HG03439 (cell line): Measurements from ENCODE around the gene NDUFB2.
"Not testable (repeated sequence)": the region's sequence is repeated elsewhere in the genome, so short reads cannot be mapped to it uniquely, and the experiment has no call there.

ENCODE experiments used
- ATAC-seq: cut with Tn5 transposase; IDR thresholded peaks from one replicate; pipeline ENCODE4 v1.9.1; 2021; ENCODE audit warnings: mild to moderate bottlenecking, moderate library complexity; ENCODE audit not compliant: unreplicated experiment

NDUFB2 gene

DNA sequence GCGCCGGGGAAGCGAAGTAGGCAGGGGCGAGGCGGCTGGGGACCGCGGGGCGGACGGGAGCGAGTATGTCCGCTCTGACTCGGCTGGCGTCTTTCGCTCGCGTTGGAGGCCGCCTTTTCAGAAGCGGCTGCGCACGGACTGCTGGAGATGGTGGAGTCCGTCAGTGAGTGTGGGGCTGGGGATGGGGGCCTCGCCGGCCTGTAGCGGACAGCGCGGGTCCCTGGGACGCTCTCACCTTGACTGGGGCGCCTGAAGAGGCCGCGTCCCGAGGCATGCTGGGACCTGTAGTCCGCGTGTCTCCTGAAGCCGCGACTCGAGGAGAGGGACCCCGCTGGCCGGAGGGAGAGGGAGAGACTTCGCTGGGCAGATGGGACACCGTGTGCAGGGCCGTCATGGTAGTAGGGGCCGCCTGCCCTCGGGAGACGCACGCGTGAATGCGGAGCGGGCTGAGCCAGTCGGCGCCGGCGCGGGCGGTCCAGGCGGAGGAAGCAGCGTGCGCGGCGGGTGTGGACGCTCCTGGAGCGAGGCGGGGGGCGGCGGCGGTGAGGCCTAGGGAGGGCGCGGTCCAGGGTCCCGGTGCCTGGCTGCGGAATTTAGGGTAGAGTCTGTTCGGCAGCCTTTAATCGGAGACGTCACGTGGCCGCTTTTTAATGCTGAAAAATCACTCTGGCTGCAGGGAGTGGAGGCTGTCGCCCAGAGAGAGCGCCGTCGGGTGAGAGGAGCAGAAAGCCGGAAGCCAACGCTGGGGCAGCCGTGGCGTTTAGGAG is at the start of gene NDUFB2:
Gene NDUFB2 (plus strand): TSS at position 29 of the 767 bp plus-strand sequence. CDS start 37 bp downstream, at position 66.
- ATAC-seq: peak; percentile 89

DNA sequence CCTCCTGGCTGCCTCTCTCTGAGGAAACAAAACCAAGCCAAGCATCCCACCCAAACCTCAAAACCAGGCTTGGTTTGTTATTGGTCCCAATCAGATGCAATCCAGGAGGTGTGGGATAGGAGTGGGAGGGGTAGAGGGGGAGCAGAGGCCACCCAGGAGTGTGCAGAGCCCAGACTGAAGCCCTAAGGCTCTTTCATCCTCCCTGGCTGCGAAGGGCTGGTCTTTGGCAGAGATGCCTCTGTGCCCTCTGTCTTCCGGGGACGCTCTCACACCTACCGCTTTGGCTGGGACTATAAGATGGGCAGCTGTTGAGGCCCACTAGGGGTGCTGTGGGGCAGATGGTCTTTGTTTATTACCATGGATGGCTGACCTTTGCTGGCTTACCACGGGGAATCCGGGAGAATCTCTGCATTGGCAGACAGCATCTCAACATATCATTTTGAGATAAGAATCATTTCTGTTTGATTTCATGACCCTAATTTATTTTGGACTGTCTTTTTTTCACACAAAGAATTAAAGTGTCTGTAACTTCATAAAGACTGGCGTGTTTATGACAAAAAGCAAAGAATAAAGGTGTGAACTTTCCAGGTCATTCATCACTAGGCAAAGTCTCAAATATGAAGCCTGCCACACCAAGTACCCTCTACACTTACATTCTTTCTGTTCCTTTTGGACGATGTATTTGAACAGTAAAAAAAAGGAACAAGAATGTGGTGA is 49.4 kb upstream of the NDUFB2 start:
- peak; percentile 90 for ATAC-seq

DNA sequence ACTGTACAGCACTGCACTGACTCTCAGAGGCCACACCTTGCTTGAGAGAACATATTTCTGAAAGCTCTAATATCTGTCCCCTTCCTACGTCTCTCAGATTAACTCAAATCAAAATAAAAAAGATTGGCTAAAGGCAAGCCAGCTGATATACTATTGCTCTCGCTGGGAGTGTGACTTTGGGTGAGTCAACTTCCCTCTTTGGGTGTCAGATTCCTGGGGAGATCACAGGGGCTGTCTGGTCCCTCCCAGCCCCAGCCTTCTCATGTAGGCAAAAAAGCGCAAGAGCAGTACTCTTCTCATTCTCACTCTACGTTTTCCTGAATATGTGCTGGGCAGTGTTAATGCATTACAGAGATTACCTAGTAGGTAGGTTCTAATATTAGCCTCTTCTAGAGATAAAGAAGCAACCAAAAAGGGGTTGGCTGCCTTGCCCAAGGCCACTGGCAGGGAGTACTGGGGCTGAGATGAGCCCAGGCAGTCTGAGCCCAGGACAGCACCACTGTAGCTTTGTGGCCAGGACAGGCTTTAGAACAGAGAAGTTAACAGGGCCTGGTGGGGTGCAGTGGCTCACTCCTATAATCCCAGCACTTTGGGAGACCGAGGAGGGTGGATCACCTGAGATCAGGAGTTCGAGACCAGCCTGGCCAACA is 46.8 kb upstream of the NDUFB2 start:
- ATAC-seq: no peak

DNA sequence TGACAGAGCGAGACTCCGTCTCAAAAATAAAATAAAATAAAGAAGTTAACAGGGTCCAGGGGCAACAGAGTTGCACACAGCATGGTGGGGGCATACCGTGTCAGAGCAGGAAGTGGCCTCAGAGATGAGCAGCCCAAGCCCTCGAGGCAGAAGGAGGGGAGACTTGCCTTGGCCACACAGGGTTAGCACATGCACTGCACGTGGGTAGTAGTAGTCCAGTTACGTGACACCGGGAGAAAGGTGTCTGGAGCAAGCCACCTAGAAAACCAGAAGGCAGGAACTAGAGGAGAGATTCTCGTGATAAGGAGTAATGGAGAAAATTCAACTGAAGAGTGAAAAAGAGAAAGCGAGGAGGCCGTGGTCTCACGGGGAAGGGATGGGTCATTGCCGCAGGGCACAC is 46.1 kb upstream of the NDUFB2 start:
- ATAC-seq: no peak

DNA sequence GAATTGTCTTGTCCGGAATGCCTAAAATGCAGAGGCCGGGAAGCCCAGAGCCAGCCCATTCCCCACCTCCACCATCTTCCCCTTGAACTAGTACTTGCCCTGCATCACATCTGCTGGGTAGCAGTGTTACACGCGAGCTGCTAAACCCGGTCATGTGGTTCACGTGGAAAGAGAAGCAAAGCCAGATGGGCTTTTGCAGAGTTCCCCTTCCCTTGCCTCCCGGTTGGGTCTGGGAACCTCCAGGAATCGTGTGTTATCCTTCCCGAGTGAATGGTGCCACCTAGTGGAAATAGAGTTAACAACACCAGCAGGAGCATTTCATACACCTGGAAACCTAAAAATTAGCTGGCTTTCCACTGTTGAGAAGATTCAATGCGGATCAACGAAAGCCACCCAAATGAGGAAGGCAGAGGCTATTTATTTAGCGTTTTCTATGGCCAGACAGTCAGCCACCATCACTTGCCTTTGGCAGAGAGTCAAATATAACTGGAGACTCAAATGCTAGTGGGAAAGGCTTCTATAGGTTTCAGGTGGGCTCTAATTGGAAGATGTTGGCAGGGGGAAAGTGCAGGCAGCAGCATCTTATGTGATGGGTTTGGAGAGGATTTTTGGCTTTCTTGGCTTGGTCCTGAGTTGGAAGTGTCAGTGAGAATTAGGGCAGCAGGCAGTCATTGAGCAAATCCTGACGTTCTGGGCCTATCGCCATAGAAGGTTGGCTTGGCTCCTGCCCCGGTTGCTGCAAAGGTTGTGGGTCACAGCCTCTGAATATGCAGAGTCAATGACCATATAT is 43.0 kb upstream of the NDUFB2 start:
- no peak for ATAC-seq

DNA sequence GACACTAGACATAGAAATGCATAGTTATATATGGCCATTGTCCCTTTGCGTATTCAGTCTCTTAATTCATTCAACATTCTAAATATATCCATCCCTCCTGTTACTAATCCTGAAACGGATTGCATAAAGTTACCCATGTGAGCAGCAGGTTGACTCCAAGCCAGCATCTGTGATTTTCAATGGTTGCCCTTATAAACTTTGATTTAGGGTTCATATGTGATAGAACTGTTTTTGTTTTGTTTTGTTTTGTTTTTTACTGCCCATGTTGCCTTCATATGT is 42.5 kb upstream of the NDUFB2 start:
- no peak for ATAC-seq

DNA sequence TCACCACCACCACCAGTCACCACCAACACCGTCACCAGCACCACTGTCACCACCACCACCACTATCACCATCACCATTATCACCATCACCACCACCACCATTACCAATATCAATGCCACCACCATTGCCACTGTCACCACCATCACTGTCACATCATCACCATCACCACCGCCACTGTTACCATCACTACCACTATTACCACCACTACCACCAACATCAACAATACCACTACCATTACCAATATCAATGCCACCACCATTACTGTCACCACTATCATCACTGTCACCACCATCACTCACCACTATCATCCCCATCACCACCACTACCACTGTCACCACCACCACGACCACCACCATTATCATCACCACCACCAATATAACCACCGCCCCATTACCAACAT is 41.8 kb upstream of the NDUFB2 start:
- no peak for ATAC-seq

DNA sequence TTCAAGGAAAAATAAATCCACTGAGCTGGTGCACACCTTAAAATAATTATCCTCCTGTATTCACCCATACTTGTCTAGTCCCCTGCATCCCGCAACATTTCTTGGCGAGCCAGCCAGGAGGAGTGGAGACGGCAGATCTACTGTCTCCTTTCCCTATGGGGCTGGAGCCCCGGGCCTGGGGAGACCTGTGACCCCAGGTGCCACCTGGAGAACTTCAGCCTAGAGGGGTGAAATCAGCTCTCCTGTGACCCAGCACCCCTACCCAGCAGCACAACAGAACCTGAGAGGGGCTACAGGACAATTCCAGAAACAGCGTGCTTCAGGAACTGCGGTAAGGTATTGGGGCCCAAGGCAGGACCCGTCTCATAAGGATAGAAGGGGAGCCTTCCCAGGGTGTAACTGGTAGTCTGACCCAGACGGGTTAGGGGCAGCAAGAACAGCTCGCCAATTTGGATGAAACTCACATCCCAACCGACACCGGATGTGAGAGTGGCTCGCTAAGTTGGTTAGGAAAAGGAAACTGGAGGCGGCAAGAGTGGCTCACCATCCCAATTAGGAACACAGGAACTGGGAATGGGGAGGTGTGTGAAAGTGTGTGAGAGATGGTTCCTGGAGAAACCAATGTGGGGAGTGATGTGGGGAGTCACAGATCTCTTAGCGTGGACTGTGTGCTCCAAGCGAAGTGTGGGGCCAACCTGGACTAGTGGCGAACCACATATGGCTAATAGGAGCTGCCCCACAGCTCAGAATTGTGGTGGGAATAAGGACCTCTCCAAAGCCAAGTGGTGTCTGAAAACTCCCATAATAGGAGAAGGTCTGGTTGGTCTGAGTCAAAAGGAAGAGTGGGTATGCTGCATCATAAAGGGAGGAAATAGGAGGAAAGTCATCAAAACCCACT is 40.7 kb upstream of the NDUFB2 start:
- no peak for ATAC-seq

DNA sequence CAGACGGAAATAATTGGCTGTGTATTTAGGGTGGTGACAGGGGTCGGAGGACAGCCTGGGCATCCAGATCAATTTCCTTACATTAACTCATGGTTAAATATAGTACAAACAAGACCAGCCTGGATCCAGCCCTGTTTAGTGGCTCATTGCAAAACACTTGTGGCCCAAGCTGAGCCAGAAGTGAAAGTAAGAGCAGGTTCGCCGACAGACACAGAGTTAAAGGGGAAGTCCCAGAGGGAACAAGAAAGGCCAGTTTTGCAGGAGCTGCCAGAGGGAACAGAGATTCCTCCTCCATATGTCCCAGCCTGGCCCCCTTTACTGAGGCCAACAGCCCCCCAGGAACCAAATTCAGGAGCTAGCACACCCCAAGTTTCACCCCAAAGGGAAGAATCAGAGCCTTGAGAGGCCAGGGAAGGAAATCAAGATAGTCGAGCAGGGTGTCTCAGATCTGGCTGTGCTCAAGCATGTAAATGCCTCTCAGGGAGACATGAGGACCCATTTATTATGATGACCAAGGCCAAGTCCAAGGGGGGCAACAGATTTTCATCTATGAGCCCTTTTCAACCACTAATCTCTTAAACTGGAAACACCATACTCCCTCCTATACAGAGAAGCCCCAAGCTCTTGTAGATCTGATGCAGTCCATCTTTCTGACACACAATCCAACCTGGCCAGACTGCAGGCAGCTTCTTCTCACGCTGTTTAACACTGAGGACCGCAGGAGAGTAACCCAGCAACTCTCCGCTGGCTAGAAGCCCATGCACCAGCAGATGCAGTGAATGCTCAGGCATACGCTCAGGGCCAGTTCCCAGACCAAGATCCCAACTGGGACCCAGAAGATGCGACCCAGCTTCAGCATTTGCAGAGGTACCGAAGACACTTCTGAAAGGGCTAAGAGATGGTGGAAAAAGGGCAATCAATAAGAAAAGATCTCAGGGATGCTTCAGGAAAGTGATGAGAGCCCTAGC is 39.7 kb upstream of the NDUFB2 start:
- ATAC-seq: no peak

DNA sequence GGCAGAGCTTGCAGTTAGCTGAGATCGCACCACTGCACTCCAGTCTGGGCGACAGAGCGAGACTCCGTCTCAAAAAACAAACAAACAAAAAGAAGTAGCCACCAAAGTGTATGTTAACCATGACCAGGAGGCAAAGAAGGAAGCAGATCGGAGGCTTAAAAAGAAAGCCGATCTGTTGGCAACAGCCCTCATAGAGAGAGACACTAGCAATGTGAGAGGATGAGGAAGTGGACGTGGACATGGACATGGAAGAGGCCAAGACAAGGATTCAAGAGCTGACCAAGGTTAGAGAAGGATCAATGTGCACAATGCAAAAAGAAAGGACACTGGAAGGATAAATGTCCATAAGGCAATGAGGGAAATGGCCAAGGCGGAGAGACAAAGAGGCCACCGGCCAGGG is 38.6 kb upstream of the NDUFB2 start:
- ATAC-seq: no peak

DNA sequence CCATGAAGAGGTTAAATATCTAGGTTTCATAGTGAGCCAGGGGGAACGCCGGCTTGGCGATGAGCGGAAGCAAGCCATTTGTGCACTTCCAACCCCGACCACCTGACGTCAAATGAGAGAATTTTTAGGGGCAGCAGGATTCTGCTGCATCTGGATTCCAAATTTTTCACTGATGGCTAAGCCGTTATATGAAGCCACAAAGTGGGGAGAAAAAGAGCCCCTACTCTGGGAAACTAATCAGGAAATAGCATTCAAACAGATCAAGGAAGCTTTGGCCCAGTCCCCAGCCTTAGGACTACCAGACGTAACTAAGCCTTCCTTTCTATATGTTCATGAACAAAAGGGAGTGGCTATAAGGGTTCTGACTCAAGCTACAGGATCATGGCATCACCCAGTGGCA is 36.7 kb upstream of the NDUFB2 start:
- ATAC-seq: no peak

DNA sequence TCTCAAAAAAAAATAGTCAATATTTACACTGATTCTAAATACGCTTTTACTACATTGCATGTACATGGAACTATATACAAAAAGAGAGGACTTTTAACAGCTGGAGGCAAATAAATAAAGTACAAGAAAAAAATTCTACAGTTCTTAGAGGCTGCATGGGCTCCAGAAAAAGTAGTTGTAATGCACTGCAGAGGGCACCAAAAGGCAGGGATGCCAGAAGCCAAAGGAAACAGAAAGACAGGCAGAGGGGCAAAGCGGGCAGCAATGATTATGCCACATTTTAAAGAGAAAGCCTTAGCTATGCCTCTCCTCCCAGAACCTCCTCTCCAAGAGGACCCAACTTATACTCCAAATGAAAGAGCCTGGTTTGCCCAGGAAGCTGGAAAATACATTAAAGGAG is 35.4 kb upstream of the NDUFB2 start:
- no peak for ATAC-seq

DNA sequence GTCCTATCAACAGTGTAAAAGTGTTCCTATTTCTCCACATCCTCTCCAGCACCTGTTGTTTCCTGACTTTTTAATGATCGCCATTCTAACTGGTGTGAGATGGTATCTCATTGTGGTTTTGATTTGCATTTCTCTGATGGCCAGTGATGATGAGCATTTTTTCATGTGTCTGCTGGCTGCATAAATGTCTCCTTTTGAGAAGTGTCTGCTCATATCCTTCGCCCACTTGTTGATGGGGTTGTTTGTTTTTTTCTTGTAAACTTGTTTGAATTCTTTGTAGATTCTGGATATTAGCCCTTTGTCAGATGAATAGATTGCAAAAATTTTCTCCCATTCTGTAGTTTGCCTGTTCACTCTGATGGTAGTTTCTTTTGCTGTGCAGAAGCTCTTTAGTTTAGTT is 33.6 kb upstream of the NDUFB2 start:
- not testable (repeated sequence) for ATAC-seq

DNA sequence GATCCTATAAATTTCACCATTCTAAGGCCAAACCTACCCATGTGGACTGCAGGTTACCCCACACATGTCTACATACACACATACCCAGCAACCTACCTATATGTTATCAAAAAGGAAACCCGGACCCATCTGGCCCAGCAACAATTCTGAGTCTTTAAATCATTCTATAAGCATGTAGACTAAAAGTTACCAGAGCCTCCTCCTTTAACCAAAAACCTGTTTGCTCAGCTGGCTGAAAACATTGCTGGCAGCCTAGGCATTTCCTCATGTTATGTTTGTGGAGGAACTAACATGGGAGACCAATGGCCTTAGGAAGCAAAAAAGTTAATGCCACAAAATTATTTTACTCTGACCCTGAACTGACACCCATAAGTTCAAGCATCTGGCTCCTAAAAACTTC is 29.0 kb upstream of the NDUFB2 start:
- no peak for ATAC-seq

DNA sequence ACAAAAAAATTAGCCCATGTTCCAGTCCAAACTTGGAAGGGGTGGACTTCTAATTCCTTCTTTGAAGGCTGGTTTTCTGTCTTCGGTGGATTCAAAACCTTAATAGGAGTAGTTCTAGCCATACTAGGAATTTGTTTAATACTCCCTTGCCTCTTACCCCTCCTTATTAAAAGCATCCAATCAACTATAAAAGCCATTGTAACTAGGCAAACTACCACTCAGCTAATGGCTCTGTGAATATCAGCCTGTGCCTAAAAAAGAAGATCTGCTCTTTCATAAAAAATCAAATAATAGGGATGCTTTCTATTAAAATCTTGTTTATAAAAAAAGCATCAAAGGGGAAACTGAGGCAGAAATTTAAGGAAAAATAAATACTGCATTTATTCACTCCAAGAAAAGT is 27.9 kb upstream of the NDUFB2 start:
- no peak for ATAC-seq

DNA sequence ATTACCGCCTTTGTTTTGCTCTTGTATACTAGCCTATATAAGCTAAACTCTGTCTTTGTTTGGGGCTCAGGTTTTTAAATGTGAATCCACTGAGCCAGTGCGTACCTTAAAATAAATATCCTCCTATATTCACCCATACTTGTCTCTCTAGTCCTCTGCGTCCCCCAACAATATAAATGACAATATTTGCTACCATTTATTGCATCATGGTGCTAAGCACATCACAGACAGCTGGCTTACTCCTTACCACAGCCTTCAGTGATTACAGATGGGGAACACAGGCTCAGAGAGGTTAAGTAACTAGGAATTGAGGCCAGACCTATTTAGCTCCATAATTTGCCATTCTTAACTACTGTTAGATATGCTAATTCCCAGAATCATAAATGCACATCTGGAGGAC is 27.2 kb upstream of the NDUFB2 start:
- no peak for ATAC-seq

DNA sequence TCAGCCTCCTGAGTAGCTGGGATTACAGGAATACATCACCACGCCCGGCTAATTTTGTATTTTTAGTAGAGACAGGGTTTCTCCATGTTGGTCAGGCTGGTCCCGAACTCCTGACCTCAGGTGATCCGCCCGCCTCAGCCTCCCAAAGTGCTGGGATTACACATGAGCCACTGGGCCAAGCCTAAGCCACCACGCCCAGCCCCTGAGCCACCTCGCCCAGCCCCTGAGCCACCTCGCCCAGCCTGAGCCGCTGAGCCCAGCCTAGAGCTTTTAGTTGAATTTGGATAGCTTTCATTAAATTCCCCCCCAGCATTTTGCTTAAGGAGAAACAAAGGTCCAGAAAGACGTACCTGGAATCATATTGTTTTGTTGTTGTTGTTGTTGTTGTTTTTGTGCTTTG is 26.6 kb upstream of the NDUFB2 start:
- not testable (repeated sequence) for ATAC-seq

DNA sequence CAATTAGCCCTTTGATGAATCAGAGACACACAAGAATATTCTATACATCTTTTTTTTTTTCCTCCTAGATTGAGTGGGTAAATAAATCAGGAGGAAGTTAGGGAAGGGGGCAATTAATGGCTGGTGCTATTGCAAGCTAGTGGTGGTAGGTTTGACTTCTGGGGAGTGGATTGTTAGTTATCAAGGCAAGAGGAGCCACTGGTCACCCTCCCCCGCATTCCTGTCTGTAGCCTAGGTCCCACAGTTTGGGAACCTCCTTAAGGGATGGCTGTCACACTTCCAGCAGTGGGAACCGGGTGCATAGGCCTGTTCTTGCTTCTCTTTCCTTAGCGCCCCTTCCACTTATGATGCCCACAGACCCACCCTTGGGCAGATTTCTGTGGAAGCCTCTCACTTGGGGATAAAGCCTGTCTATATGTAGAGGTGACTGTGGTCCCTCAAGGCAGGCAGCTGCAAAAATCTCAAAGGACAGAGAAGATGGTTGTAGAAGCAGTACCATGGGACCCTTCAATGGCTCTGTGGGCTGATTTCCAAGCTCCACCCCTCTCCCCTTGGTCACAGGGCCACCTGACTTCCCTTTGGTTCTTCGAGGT is 26.1 kb upstream of the NDUFB2 start:
- no peak for ATAC-seq

DNA sequence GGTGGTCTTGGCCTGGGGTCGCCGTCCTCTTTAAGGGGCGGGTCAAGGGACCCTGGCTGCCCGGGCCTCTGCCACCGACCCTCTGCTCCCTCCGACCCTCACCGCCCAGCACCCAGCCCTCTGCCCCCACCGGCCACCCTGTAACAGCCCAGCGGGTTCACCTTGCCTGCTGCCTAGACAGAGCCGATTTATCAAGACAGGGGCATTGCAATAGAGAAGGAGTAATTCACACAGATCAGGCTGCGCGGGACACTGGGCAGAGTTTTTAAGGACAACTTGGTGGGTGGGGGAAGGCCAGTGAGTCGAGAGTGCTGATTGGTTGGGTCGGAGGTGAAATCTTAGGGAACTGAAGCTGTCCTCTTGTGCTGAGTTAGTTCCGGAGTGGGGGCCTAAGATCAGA is 24.5 kb upstream of the NDUFB2 start:
- ATAC-seq: no peak
